CD4-positive, alpha-beta T cell treated with Interleukin-17A for 4 hours (primary cell): ENCODE measurements around the gene SLC12A3.

ENCODE experiments used
- DNase-seq: peaks from one replicate; pipeline ENCODE4 v3.0.0-alpha.2; 2020; ENCODE audit warnings: mixed read lengths

SLC12A3 gene

GRCh38 chr16:56946767-56947603 is 82.0 kb downstream of the SLC12A3 start:
- no peak for DNase-seq

GRCh38 chr16:56947604-56947995 is 82.6 kb downstream of the SLC12A3 start:
- DNase-seq: no peak

- no peak for DNase-seq
Observed at GRCh38 chr16:56948234-56948633, 83.2 kb downstream of the SLC12A3 start.

GRCh38 chr16:56950051-56950450 is 85.0 kb downstream of the SLC12A3 start:
- DNase-seq: no peak

- DNase-seq: no peak
Observed at GRCh38 chr16:56950455-56950854, 85.4 kb downstream of the SLC12A3 start.

GRCh38 chr16:56950881-56951771 is 86.1 kb downstream of the SLC12A3 start:
- DNase-seq: peak; percentile 67

- DNase-seq: no peak
Observed at GRCh38 chr16:56953006-56953405, 88.0 kb downstream of the SLC12A3 start.

- DNase-seq: no peak
Observed at GRCh38 chr16:56956076-56956475, 91.1 kb downstream of the SLC12A3 start.

- no peak for DNase-seq
Observed at GRCh38 chr16:56956756-56957155, 91.7 kb downstream of the SLC12A3 start.

- DNase-seq: no peak
Observed at GRCh38 chr16:56960681-56961281, 95.8 kb downstream of the SLC12A3 start.

- DNase-seq: no peak
Observed at GRCh38 chr16:56961386-56961785, 96.4 kb downstream of the SLC12A3 start.

- no peak for DNase-seq
Observed at GRCh38 chr16:56961851-56962281, 96.9 kb downstream of the SLC12A3 start, which contains the start of gene CETP. Gene CETP (plus strand): TSS chr16:56961950. CDS start chr16:56961980, 30 bp downstream.

GRCh38 chr16:56964243-56965148 is 99.5 kb downstream of the SLC12A3 start:
- peak; percentile 99 for DNase-seq
